HG03103 (cell line): Measurements from ENCODE around the gene EVI5.
"Not testable (repeated sequence)": the region's sequence is repeated elsewhere in the genome, so short reads cannot be mapped to it uniquely, and the experiment has no call there.

Experiments used
- ATAC-seq: cut with Tn5 transposase; IDR thresholded peaks from one replicate; pipeline ENCODE4 v1.9.1; 2021; ENCODE audit warnings: low read depth; ENCODE audit not compliant: unreplicated experiment

Gene EVI5

GRCh38 chr1:92754000-92754718 lies 30.7 kb downstream of the EVI5 start:
- ATAC-seq, result no peak

GRCh38 chr1:92752719-92753118 lies 32.2 kb downstream of the EVI5 start:
- no peak for ATAC-seq

GRCh38 chr1:92749024-92749634 lies 35.8 kb downstream of the EVI5 start:
- ATAC-seq, result no peak

- no peak for ATAC-seq
These were observed 36.8 kb downstream of the EVI5 start for GRCh38 chr1:92748138-92748537.

DNA sequence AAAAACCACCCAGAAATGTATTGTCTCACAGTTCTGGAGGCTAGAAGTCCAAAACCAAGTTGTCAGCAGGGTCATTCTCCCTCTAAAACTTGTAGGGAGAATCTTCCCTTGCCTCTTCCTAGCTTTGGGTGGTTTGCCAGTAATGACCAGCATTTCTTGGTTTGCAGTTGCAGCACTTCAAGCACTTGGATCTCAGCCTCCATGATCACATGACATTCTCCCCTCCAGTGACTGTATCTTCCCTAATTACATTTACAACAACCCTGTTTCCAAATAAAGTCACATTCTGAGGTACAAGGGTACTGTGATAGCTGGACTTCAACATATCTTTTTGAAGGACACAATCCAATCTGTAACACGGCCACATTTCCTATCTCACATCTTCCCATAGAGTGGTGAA lies 37.2 kb downstream of the EVI5 start:
- no peak for ATAC-seq

- ATAC-seq, result not testable (repeated sequence)
These were observed 38.7 kb downstream of the EVI5 start for GRCh38 chr1:92746255-92746654.

DNA sequence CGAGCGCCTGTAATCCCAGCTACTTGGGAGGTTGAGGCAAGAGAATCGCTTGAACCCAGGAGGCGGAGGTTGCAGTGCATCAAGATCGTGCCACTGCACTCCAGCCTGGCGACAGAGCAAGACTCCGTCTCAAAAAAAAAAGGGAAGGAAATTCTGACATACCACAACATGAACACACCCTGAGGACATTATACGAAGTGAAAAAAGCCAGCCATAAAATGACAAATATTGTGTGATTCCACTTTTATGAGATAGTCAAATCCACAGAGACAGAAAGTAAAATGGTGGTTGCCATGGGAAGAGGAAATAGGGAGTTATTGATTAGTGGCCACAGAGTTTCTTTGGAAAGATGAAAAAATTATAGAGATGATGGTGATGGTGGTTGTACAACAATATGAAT lies 41.7 kb downstream of the EVI5 start:
- no peak for ATAC-seq

DNA sequence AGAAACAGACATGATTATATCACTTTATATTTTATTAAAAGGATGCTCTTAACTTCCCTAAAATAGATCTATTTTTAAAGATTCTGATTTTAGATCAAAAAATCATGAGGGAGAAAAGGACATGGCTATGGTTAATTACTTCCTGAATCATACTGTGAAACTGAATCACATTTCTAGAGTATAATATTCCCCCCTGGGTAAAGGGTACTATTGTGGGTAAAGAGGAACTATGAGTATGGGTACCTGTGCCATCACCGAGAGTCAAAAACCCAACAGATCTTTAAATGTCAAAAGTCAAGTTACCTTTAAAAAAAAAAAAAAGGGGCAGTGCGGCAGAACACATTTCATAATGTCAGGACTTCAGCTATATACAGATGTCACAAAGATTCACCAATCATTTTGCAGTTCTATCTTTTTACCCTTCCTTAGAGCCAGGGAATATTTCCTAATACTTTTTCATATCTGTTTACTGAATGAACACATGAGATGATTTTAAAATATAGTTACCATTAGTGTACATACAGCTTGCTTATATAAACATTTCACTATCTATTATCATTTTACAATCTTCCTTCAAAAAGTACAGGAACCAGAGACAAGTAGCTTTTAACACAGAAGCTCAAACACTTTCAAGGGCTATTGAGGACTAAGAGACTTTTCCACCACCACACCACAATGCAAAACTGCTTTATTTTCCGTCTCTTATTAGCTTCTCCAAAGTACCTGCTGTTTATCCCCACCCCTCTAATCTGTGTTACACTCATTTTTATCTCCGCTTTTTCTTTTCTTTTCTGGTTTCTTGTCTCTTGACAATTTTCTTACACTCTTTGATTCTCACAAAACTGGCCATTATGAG lies 45.0 kb downstream of the EVI5 start:
- ATAC-seq, result no peak

DNA sequence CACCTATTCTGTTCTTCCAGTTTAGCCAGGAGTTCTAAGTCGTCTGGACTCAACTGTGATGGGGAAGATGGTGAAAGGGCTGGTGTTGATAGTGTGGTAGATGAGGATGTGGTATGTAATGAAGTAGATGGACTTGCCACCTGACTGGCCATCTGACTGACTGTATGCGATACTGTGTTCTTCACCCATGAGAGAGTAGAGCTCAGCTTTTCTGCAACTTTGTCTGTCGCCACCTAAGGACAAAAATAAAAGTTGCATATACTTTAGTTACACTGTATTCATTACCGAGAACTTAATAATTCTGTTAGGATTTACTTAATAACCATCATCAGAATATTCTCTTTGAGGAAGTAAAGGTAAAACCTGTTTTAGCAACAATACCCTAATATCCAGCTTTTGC lies 48.5 kb downstream of the EVI5 start:
- ATAC-seq, result no peak

DNA sequence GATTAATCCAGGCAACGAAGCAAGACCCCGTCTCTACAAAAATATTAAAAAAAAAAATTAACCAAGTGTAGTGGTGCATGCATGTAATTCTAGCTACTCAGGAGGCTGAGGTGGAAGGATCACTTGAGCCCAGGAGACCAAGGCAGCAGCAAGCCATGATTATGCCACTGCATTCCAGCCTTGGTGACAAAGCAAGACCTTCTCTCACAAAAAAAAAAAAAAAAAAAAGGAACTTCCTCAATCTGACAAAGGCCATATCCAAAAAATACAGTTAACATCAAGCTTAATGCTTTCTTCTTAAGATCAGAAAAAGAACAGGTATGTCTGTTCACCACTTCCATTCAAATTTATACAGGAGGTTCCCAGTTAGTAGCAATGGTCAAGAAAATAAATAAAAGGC lies 54.4 kb downstream of the EVI5 start:
- ATAC-seq, result no peak

- ATAC-seq, result no peak
These were observed 56.2 kb downstream of the EVI5 start for GRCh38 chr1:92728697-92729096.

DNA sequence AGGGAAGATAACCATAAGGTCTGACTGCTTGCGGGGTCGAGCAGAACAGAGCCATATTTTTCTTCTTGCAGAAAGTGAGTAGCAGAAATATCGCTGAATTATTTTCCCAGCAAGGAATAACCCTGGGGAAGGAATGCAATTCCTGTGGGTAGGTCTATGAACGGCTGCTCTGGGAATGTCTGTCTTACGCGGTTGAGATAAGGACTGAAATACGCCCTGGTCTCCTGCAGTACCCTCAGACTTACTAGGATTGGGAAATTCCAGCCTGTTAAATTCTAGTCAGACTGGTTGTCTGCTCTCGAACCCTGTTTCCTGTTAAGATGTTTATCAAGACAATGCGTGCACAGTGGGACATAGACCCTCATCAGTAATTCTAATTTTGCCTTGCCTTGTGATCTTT lies 61.2 kb downstream of the EVI5 start:
- ATAC-seq, result not testable (repeated sequence)

- no peak for ATAC-seq
These were observed 63.0 kb downstream of the EVI5 start for GRCh38 chr1:92721886-92722285.

- ATAC-seq, result not testable (repeated sequence)
These were observed 63.8 kb downstream of the EVI5 start for GRCh38 chr1:92721157-92721556.

- not testable (repeated sequence) for ATAC-seq
These were observed 69.4 kb downstream of the EVI5 start for GRCh38 chr1:92715476-92715951.

DNA sequence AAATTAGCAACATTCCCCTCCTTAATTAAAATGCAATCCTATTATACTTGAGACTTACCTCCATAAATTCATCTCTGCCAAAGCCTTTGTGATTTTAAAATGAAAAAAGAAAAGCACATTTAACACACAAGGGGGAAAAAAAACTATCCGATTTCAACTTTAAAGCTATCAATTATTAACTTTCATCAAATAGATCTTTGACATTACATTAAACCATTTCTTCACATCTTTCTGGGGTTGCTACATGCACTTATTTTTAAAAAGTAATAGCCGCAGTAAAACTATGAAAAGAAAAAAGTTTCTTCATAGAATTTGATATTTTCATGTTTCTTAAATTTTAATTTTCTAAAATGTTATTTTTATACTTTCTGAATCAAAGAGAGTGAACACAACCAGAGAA lies 71.0 kb downstream of the EVI5 start:
- ATAC-seq, result no peak

GRCh38 chr1:92711473-92712165 lies 73.3 kb downstream of the EVI5 start:
- ATAC-seq, result no peak

DNA sequence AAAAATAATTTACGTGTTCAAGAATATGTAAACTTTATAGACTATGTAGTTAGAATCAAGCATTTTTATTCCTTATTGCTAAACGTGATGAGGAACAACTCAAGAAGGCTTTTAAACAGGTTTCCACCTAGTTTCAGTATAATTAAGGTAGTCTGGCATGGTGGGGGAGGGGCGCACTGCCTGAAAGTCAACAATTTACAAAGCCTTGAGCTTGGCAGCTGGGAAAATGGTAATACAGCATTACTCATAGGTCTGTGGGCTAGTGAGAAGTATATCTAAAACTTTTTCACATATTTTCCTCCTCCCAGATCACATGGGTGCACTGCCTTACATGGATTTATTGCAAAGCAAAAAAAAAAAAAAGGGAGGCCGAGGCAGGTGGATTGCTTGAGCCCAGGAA lies 75.2 kb downstream of the EVI5 start:
- ATAC-seq, result no peak

GRCh38 chr1:92708368-92708950 lies 76.4 kb downstream of the EVI5 start:
- ATAC-seq, result no peak

- ATAC-seq, result no peak
These were observed 77.2 kb downstream of the EVI5 start for GRCh38 chr1:92707709-92708108.
